ENCODE data around the gene ZNF181.
A peak's percentile ranks its signal among the peaks of the same experiment; 100 is the strongest.
"Not testable (repeated sequence)": the region's sequence is repeated elsewhere in the genome, so short reads cannot be mapped to it uniquely, and the experiment has no call there.

The ZNF181 gene

DNA sequence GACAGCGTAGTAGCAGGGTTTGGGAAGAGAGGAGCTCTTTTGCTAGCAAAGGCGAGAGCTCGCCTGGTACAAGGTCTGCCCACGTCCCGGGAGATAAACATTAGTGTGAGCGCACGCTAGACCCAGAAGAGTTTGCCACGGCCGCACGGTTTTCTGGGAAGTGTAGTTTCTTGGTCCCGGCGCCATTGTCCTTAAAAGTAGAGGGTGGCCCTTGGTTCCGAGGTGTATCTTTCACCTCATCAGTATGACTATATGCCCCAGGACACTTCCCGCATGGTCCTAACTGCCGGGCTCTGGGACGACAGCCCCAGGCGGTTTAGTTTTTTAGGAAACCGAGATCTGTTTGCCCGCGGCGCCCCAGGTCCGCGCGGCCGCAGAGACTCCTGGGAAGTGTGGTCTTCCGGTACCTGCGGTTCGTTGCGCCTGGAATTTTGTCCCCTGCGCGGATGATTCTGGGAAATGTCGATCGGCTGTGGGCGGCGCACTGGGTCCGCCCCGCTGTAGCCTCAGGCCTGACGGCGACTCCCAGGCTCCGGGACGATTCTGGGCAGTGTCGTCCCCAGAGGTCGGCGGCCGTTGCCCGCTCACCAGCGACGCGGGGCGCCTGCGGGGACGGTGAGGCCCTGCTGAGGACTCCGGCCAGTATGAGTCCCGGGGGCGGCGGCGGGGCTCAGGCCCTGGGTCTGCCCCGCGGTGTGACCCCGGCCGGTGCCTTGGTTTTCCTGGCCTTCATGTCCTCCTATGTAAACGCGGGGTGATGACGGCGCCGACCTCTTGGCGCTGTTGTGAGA lies at the start of gene ZNF181:
Gene ZNF181, plus strand, starts transcription at position 498 of the 791 bp plus-strand sequence. CDS start 795 bp downstream, outside the sequence.
- DNase-seq: peak; percentile 97

DNA sequence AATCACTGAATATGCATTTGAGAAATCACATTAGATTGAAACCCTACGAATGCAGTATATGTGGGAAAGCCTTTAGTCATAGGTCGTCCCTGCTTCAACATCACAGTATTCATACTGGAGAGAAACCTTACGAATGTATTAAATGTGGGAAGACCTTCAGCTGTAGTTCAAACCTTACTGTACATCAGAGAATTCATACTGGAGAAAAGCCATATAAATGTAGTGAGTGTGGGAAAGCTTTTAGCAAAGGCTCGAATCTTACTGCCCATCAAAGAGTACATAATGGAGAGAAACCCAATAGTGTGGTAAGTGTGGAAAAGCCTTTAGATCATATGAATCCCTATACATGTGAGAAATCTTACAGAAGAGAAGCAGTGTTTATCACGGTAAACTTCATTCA lies 48.8 kb upstream of the ZNF181 start:
- not testable (repeated sequence) for DNase-seq

DNA sequence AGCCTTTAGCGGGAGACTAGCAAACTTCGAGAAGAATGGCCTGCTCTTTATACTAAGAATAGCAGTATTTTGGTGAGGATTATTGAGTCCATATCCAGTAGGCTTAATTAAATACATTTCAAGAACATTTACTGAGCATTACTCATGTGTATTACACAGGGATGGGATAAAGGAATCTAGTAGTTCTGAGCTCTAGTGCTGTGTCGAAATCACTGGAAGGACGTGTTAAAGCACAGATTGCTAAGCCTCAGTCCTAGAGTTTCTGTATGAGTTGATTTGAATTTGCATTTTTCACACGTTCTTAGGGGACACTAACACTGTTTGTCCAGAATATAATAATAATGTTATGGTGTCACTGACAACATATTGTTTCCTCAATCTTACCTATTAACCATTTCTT lies 47.6 kb upstream of the ZNF181 start:
- DNase-seq: no peak

DNA sequence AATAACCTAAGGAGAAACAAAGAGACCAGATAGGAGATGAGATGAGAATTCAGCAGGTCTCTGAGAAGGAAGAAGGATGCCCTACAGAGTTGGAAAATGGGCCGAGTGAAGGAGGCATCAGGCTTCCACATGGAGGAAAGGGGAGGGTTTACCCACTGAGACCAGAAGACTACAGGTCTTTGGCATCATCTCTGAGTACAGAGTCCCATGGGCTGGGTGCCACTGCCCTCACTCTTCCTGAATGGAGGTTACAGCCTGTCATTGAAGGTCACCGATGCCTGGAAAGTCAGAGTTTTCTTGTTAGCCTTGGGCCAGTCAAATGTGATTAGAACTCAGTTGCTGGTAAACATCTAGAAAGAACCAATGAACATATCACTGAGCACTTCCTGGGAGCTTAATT lies 46.7 kb upstream of the ZNF181 start:
- DNase-seq: no peak

DNA sequence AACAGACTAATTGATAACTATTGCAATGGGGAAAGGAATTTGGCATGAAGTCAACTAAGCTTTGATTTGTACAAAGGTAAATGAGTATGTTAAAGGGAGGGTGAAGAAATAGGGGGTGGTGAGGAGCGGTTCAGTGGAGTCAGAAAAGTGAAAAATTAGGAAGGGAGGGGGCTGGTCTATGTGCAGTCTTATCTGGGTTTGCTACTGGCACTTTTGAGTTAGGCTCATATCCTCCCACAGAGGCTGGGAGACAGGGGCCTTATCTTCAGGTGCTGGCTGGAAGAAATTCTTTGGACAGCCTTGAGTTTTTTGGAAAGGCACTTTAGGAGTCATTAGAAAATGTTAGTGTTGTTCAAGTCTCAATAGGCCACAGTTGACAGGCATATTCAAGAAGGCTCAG lies 45.5 kb upstream of the ZNF181 start:
- no peak for DNase-seq

DNA sequence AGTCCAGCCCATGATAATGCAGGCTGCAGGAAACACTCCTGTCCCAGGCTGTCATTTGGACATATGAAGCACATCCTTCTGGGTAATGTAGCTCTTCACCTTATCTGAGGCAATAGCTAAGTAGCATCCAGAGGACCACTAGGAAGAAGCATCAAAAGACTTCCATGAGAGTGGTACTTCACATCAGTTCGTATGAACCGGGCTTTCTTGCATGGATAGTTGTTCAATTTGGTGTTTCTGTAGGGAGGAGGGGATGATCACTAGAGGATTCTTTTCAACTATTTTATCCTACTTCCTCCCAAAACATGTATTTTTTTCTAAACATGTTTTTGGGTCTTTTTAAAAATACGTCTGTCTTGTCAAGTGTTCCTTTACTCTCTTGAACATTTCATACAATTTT lies 43.7 kb upstream of the ZNF181 start:
- no peak for DNase-seq

DNA sequence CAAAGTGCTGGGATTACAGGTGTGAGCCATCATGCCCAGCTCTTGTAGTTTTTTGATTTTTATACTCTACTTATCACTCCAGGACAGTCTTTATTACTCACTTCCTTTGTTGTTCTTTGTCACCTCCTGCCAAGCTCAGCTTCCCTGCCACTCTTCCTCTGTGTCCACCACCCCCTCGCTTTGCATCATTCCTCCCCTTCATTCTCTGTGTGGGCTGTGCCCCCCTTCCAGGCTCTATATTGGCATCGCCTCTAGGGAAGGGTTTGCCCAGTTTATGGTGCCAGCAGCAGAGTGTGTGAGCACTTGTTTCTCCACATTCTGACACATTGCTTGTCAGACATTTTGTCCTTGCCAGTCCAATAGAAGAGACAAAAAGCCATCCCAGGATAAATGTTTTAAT lies 41.5 kb upstream of the ZNF181 start:
- DNase-seq: no peak

DNA sequence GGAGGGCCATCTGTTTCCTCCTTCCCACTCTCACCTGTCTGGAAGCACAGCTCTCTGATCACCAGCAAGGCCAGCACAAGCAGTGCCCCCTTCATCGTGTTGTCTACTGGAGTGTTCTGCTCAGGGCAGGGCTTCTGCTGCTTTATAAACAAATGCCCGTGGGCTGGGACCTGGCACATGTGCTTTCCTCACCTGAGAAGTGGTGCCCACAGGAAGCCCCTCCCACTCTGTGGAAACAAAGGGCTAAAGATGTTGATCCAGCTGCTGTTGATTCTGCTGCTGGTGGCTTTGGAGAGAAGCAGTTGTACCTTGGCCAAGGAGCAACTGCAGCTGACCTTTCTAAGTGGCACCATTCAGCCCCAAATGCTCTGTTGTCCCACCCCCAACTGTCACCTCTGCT lies 26.4 kb upstream of the ZNF181 start:
- no peak for DNase-seq

DNA sequence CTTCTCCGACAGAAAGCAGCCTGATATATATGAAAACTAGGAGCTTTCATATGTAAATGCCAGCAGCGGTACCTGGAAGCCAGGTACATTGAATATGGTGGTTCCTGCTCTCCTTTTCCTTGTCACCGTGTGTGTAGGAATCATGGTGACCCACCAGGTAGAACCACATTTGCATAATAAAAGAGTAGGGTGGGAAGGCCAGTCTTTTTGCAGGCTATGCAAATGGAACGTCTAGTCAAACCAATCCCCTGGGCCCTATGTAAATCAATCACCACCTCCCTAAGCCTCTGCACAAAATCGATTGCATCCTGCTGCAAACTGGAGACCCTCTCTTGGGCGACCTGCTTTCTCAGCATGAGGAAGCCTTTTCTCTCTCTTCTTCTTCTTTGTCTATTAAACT lies 22.2 kb upstream of the ZNF181 start:
- no peak for DNase-seq

DNA sequence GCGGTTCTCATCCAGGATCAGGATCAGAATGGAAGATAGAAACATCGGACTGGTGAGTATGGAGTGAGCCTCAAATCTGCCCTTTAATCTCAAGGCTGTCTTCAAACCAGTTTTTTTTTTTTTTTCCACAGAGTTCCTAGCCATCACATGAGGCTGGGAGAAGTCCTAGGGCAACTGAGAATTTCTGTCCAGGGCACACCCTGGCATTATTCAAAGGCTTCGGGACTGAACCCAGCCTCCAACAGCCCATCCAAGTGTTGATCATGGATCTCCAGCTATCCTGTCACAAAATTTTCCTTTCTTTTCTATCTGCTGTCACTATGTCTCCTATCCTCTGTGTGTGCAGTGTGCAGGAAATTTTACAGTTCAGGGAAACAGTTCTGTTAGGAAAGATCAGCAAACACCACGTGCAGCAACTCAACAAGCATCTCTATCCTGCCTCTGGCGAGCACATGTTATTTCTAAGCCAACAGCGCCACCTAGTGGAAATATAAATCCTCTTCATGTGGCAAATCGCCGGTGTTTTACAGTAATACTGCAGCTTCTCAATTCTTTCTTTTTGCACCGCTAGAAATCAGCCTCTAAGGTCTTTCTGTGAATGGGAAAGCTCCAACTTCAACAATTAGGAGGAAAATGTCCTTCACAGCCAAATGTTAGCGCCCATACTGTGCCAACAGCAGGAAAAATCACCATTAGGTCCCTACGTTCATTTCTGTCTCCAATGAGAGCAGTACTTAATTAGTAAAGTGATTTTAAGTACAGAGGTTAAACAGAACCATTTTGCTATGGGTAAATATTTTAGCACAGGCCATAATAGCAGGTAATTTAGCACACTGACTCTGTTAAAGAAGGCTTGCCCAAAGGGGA lies 21.4 kb upstream of the ZNF181 start:
- peak; percentile 90 for DNase-seq

DNA sequence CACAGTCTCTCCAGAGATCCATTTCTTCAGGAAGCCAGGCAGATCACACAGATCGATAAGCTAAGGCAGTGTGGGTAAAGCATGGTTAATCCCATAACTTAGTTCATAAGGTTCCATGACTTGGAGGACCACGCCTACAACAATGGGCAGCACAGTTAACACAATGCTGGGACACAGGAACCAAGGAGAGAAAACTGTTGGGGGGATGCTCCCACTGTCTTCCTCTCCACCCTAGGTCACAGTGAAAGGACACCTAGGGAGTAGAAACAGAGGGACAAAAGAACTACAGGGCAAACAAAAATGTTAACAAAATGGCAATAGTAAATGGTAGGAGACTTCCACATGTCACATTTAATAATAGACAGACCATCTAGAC lies 20.8 kb upstream of the ZNF181 start:
- DNase-seq: peak; percentile 15

DNA sequence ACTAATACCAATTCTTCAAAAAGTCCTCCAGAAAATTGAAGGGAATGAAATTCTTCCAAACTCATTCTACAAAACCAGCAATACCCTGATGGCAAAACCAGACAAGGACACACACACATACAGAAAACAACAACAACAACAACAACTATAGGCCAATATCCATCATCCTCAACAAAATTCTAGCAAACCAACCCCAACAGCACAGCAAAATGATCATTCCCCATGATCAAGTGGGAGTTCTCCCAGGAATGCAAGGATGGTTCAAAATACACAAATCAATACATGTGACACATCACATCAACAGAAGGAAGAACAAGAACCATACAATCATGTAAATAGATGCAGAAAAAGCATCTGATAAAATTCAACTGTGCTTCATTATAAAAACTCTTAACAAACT lies 18.7 kb upstream of the ZNF181 start:
- DNase-seq: no peak

DNA sequence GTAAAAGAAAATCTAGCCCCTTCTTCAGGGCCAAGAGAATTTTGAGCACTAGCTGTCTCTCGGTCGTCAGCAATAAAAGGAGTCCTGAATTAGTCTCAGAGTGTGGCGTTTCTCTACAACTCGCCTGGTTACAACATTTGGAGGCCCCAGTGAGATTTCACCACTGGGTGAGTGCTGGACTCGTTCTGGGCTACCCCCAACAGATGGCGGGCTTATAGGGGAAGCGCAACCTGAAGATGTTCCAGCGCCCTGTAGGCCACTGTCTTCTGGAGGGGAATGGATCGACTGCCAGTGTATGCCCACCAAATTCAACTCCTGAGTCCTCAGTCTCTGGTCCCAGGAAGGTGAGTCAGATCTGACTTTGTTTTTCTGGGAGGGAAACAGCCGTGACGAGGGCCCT lies 11.7 kb upstream of the ZNF181 start:
- DNase-seq: no peak

DNA sequence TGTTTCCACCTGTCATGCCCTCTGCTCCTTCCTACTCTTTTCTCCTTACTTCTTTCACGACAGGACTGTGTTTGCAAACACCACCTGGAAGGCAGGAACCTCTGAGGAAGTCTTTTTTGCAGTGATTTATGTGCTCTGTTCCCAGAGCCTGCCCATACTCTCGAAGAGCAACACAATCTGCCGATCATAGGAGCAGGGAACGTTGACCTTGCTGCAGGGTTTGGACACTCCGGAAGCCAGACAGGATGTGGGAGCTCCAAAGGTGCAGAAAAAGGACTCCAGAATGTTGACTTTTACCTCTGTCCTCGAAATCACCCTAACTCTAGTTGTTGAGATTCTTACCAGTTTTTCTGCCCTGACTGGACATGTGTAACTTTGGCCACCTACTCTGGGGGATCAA lies 8.6 kb upstream of the ZNF181 start:
- no peak for DNase-seq

DNA sequence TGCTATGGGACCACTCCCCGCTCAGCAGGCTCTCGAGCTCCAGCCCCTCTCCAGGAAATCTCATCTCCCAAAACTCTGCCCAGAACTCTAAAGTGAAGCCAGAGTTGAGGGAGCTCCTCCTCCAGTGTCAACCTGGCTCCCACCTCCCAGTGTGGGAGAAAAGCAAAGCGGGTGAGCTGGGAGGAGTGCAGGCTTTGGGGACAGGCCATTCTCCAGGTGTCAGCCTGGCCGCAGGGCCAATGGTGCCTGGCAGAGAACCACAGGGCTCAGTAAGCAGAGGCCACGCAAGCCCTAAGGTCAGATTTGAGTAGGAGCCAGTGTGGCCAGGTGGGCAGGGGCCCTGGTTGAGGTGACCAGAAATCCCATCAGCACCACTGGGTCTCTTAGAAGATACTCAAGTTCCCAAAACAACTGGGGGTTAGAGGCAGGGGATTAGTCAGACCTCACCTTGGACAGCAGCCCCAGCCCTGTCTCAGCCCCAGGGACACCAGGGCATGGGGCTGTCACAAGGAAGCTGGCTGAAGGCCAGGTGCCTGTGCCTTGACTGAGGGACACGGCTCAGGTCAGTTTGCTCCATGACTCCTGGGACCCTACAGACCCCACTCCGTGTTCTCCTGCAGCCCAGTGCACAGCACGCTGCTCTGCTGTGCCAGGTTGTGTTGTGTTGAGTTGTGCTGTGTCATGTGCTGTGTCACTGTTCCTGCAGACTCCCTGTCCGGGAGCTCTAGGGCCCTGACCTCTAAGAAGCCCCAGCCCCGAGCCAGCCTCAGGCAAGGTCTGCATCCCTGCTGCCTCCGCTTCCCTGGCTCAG lies 2.8 kb upstream of the ZNF181 start:
- no peak for DNase-seq

DNA sequence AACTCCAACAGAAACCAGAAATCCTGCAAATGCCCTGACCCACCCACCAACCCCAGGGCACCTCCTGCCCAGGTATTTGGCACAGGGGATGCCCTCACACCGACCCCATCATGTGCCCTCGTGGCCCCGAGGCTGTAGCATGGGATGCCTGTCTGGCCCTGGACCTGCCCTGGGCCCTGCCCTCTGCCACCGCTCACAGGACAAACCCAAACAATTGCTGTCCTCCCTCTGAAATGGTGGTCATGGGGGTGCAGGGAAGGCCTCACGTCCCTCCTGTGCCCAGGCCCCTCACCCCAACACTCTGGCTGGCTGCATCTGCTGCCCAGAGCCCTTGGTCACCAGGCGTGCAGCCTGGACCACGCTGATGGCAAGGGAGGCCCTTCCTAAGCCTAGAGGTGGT lies 2.1 kb upstream of the ZNF181 start:
- DNase-seq: no peak

DNA sequence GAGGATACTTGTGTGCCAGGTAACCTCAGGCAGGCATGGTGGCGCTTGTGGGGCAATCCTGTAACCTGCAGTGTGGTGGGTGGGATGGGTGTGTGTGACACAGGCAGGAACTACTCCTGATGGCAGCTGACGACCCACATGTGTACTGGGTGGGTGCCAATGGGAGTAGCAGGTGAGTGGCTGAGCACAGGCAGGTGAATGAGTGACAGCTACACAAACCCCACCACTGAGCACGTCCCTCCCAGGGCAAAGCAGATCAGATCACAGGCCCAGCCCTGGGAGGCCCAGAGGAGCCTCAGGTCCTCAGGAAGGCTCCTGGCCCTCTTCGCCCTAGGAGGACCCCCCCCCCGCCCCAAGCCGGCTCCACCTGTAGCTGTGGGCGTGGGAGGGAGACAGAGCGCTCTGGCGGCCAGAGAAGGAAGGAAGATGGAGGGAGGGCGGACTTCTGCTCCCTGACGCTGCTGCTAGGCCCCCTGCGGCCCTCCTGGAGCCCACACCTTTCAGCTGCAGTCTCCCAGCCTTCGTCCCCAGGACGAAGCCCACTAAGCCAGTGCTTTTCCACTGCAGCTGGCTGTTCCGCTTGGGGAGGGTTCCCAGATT lies 1.3 kb upstream of the ZNF181 start:
- peak; percentile 41 for DNase-seq

DNA sequence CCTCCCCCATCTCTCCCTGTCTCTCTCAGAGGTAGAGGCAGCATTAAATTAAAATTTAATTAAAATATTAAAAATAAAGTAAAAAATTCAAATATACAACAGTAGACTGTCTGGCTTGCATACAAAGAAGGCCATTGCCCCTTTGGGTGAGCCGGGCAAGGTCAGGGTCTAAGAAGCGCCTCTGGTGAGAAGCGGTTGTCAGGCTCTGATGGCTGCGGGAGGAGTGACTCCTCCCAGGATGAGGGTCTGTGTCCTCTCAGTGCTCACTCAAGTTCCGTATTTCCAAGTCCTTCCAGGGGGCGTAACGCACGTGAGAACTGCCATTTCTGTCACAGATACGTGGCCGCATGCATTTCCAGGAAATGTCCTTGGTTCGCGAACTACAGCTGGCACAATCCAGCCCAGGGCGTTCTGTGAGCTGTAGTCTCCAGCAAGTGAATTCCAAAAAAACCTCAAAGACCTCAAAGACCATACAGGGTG lies 737 bp upstream of the ZNF181 start:
- peak; percentile 92 for DNase-seq

DNA sequence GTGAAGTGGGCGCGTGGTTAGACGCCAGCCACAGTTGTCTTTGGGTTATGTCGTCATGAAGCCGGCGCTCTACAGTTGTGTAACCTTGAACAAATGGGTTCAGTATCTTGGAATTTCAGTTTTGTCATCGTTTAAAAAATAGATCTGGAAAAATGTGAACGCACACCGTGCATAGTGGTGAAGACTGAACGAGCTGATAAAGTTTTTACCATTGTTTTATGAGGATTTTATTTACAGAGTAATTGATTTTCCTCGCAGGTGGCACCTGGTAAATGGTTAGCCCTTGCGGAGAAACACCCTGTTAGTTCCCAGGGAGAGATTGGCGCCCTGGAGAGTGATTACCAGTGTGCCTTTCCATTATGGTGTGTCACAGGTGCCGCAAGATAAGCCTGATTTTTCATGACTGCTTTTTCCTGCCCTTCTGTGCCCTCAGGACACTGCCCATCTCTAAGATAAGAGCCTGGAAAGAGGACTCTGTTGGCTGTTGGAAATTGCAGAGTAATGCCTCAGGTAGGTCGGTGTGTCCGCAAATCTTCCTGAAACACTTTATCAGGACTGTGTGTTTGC lies 577 bp downstream of the ZNF181 start:
- DNase-seq: peak; percentile 93

DNA sequence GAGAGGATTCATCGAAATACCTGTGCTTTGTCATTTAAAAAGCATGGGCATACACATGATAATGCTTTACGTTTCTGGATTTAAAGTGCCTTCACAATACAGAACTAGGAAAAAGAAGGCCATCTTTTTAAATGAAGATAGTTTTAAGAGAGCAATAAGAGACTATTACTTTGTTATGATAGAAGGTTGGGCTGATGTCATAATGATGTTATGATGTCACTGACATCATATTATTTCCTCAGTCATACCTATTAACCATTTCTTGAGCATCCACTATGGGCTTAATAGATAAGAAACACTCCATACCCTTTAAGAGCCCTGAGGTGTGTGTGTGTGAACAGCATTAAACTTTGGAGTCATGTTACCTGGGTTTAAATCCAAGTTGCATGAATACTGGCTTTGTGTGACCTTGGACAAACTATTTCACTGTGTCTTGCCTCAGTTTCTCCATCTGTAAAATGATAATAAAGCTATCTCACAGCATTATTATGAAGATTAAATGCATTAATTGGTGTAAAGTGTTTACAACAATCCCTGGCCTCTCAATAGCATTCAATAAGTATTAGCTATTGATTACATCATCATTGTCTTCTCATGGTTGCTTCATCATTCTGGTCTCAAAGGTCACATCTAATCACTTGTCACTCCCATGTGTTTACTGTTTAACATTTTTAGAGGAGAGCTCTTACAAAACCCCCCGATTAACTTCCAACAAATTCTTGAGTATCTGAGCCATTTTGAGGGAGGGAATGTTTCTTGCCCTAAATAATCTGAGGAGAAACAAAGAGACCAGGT lies 11.1 kb downstream of the ZNF181 start:
- no peak for DNase-seq

DNA sequence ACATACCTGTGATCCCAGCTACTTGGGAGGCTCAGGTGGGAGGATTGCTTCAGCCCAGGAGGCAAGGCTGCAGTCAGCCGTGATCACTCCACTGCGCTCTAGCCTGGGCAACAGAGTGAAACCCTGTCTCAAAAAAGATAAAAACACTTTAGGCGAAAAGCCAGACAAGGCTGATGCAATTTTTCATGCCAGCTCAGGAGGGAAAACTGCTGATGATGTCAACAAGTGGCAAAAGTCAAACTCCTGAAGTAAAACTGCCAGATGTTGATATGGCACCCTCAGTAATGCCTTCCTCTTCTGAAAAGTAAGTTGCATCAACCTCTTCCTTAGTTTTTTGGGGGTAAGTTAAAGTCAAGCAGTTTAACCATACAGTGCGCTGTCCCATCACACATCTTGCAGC lies 23.4 kb downstream of the ZNF181 start:
- no peak for DNase-seq

All from hematopoietic multipotent progenitor cell treated with erythropoietin and hydrocortisone succinate and interleukin-3 and kit ligand, for 4 days (in vitro differentiated cells).